T-cell (primary cell): ENCODE results near the gene CRIP1. TPM values are rescaled to one million over a fixed set of nuclear protein-coding genes. Genes with fewer than 3 reads are reported as not detected.

Experiments
- ATAC-seq, 4 experiments: fragments of 200-7000 bp in 3 of 4; fragments of 150-1000 bp in 1 of 4; cut with Tn5 transposase; replicated peaks in 1 of 4; 1 replicate in 3 of 4; 2 replicates in 1 of 4; pipeline ENCODE4 v1.10.0; 2021; ENCODE audit warnings: moderate library complexity in 3 of 4, mild to moderate bottlenecking in 2 of 4, moderate number of reproducible peaks in 1 of 4
- CTCF ChIA-PET, 2 donors: fragments of 300-600 bp; sonication (Branson Sonifier 250); formaldehyde crosslinking; loops; one replicate each; lab custom pipeline; 2022; ENCODE audit warnings: antibody characterized with exemption in 2 of 2; lab: Charles Lee
- POLR2A ChIA-PET, 2 donors: fragments of 300-600 bp; sonication (Branson Sonifier 250); formaldehyde crosslinking; loops; one replicate each; lab custom pipeline; 2022; ENCODE audit warnings: antibody characterized with exemption in 2 of 2; lab: Charles Lee
- DNase-seq, 35 experiments: peaks; one replicate each; pipeline versions ENCODE4 v3.0.0 to v3.0.0-alpha.2; 2013 to 2023
- H3K27ac ChIP-seq: one replicate; pipeline ENCODE4 v1.5.1; 2013; ENCODE audit warnings: low read length
- H3K27me3 ChIP-seq, 2 experiments: replicated peaks in 1 of 2; 1 replicate in 1 of 2; 2 replicates in 1 of 2; pipeline versions ENCODE4 v1.6.1 to v1.7.0; 2013; ENCODE audit warnings: low read length in 1 of 2, mixed read lengths in 1 of 2; ENCODE audit not compliant: control insufficient read depth in 2 of 2, insufficient read depth in 2 of 2; ENCODE audit errors: extremely low read depth in 1 of 2
- H3K36me3 ChIP-seq, 2 donors: 1 replicate in 1 of 2; 2 replicates in 1 of 2; pipeline versions ENCODE4 v1.6.1 to v1.7.0; 2013; ENCODE audit warnings: low read length in 1 of 2; ENCODE audit not compliant: control insufficient read depth in 2 of 2, insufficient read depth in 1 of 2; ENCODE audit errors: extremely low read depth in 1 of 2
- H3K4me1 ChIP-seq, 2 experiments: 1 replicate in 1 of 2; 2 replicates in 1 of 2; pipeline versions ENCODE4 v1.6.1 to v1.7.0; 2013; ENCODE audit warnings: low read length in 2 of 2, mixed read lengths in 1 of 2; ENCODE audit not compliant: insufficient read depth in 2 of 2, control insufficient read depth in 1 of 2; ENCODE audit errors: extremely low read depth in 1 of 2
- H3K4me3 ChIP-seq, 2 donors: 1 replicate in 1 of 2; 2 replicates in 1 of 2; pipeline versions ENCODE4 v1.5.1 to v1.7.0; 2013; ENCODE audit warnings: mild to moderate bottlenecking in 2 of 2, low read length in 1 of 2, moderate library complexity in 1 of 2; ENCODE audit not compliant: control insufficient read depth in 1 of 2; ENCODE audit errors: extremely low read depth in 1 of 2
- H3K9me3 ChIP-seq: 2 replicates; pipeline ENCODE4 v1.7.0; 2013
- H3K27ac Mint-ChIP-seq, 2 donors: one replicate each; pipeline ENCODE4 v1.8.0; 2020 to 2021; ENCODE audit warnings: mild to moderate bottlenecking in 2 of 2, mixed read lengths in 2 of 2
- H3K27me3 Mint-ChIP-seq, 2 donors: one replicate each; pipeline ENCODE4 v1.8.0; 2021 to 2022; ENCODE audit warnings: mixed read lengths in 2 of 2
- H3K36me3 Mint-ChIP-seq: one replicate; pipeline ENCODE4 v1.8.0; 2021; ENCODE audit warnings: mixed read lengths
- H3K4me1 Mint-ChIP-seq, 3 donors: one replicate each; pipeline ENCODE4 v1.8.0; 2020 to 2022; ENCODE audit warnings: mixed read lengths in 3 of 3, mild to moderate bottlenecking in 1 of 3
- H3K4me3 Mint-ChIP-seq, 3 donors: one replicate each; pipeline ENCODE4 v1.8.0; 2020 to 2022; ENCODE audit warnings: mild to moderate bottlenecking in 3 of 3, mixed read lengths in 3 of 3, moderate library complexity in 3 of 3
- H3K9me3 Mint-ChIP-seq, 3 donors: one replicate each; pipeline ENCODE4 v1.8.0; 2020 to 2022; ENCODE audit warnings: mixed read lengths in 3 of 3
- WGBS: methylation state at CpG from one replicate; pipeline ENCODE4 v1.1.5; 2013; ENCODE audit warnings: missing lambda C conversion rate; ENCODE audit not compliant: insufficient coverage; 5-methylcytosine and 5-hydroxymethylcytosine counted together
- total RNA-seq, 35 experiments: library from RNA in 6 of 35; stranded (reverse) in 6 of 35; fragments of 120-200 nt in 1 of 35; gene quantifications; one replicate each; pipeline versions ENCODE4 v1.2.1 to v1.2.4 and lab custom pipeline; 2013 to 2026

The CRIP1 gene
- total RNA-seq, 5 donors from 2014 or later (not counting 1 experiment from before 2014, with no cell fraction given) = 224 to 477 (median 329) TPM

DNA sequence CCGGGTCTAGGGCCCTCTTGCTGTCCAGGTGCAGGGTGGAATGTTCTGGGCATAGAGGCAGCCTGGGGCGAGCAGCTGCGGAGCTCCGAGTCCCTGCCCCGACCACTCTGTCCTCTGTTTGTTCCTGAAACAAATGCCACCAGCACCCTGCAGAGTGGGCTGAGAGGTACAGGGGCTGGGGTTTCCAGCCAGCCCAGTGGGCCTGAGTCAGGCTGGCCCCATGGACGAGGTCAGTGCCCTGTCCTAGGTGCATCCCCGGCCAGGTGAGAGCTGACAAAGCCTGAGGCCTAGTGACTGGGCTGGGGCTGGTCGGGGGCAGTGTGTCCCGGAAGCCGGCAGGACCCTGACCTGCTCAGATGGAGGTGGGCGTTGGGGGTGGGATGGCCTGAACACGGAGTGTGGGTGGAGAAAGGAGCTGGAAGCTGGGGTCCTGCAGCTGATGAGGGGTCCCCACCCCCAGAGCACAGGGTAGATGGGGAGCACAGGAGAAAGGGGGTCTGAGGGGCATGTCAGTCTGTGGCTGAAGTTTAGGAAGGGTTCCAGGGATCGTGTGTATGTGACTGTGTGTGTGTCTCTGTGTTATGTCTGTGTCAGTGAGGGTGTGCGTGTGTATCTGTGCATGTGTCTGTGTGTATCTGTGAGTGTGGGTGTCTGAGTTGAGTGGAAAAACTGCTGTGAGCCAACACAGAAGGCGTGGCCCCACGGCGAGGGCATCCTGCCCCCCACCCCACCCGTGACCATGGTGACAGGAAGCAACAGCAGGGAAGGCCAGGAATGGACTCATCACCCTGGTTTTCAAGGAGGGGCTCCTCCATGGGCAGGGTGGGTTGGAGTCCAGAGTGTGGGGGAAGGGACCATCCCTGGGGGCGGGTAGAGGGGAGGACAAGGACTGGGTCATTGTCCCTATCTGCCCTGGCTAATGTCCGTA lies 2.4 kb upstream of the CRIP1 start:
- Mint-ChIP-seq H3K27me3 (no peaks in the 10 kb centered on the region), H3K9me3 (no peaks in the 10 kb centered on the region), H3K36me3 (peaks cover 1% of the 10 kb centered on the region), H3K4me3 (peak overlapping the region; percentile 15 to 87 (median 35)), H3K4me1 (peaks cover 60 to 69% (median 62%) of the 10 kb centered on the region in 3 donors), H3K27ac (peak overlapping the region; percentile 91 to 95)
- ATAC-seq (no peak), DNase-seq (peak in 32 of 35 experiments; percentile 33 to 79 (median 51))
- 73% methylated on average over 15 of the region's 20 CpGs for WGBS
- peaks cover 34 to 95% of the 10 kb centered on the region in 2 experiments for H3K4me1 ChIP-seq
- H3K27ac ChIP-seq = peak overlapping the region; percentile 100
- H3K4me3 ChIP-seq = no peak overlapping the region
- ChIA-PET CTCF (no interaction called here), POLR2A (no interaction called here)
- H3K9me3 ChIP-seq = no peaks in the 10 kb centered on the region
- H3K36me3 ChIP-seq = peaks cover 0 to 6% of the 10 kb centered on the region in 2 donors
- peaks cover 0 to 4% of the 10 kb centered on the region in 2 experiments for H3K27me3 ChIP-seq

DNA sequence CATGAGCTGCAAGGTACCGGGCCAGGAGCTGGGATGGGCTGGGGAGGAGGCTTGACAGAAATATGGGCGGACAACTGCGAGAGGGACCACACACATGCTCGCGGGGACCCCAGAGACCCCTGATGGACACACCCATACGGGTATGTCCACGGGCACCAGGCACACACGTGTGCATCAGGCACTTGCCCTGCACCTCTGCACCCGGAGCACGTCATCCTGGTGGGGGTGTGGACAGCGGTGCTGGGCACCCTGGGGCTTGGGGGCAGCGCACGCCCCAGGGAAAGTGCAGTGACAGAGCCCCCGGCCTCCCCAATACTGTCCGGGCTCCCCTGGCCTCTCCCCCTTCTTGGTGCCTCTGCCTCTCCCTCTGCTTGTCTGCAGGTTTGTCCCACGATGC lies 1.7 kb upstream of the CRIP1 start:
- Histone ChIP-seq H3K27ac (peak overlapping the region; percentile 100), H3K4me1 (peaks cover 34 to 95% of the 10 kb centered on the region in 2 experiments), H3K27me3 (no peaks in the 10 kb centered on the region), H3K9me3 (no peaks in the 10 kb centered on the region), H3K36me3 (peaks cover 0 to 6% of the 10 kb centered on the region in 2 donors), H3K4me3 (no peak overlapping the region)
- peak in 1 of 35 experiments; percentile 20 for DNase-seq
- Mint-ChIP-seq H3K27me3 (no peaks in the 10 kb centered on the region), H3K27ac (peak overlapping the region; percentile 91 to 95), H3K36me3 (peaks cover 5% of the 10 kb centered on the region), H3K9me3 (no peaks in the 10 kb centered on the region), H3K4me1 (peaks cover 61 to 68% (median 63%) of the 10 kb centered on the region in 3 donors), H3K4me3 (peak overlapping the region in 1 of 3 donors; percentile 87)
- ATAC-seq = no peak
- 88% methylated on average over 9 of the region's 16 CpGs for whole genome bisulfite sequencing
- POLR2A ChIA-PET = no interaction called here
- CTCF ChIA-PET = no interaction called here

DNA sequence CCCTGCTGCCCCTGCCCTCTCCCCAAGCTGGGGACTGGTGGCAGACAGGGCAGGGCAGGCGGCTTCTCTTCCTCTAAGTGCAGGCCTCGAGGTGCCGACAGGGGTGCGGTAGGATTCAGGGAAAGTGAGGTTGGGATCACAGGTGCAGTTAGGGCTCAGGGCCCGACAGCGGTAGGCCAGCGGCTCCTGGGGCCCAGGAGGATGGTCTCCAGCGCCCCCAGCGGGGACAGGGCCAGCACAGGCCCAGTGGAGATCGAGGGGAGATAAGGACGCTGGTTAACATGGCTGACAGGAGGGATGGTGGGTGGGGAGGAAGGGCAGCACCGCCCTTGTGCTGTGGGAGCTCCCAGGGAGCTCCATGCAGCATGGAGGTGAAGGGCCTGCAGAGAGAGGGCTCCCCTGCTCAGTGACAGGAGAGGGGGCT lies 935 bp upstream of the CRIP1 start:
- Histone ChIP-seq H3K9me3 (no peaks in the 10 kb centered on the region), H3K27ac (peak overlapping the region; percentile 100), H3K4me1 (peaks cover 34 to 90% of the 10 kb centered on the region in 2 experiments), H3K36me3 (peaks cover 0 to 6% of the 10 kb centered on the region in 2 donors), H3K27me3 (no peaks in the 10 kb centered on the region), H3K4me3 (peak overlapping the region in 1 of 2 donors; percentile 94)
- Mint-ChIP-seq H3K4me3 (peak overlapping the region in 2 of 3 donors; percentile 65 to 87), H3K27me3 (no peaks in the 10 kb centered on the region), H3K9me3 (no peaks in the 10 kb centered on the region), H3K4me1 (peaks cover 55 to 60% (median 56%) of the 10 kb centered on the region in 3 donors), H3K27ac (peak overlapping the region; percentile 91 to 95), H3K36me3 (peaks cover 5% of the 10 kb centered on the region)
- POLR2A ChIA-PET = interaction anchor here in 1 of 2 donors (1.0 kb wide), 1 partner anchor 421 kb away, joined by 5 read pairs; the partner anchor contains the start of gene GPR132
- CTCF ChIA-PET = no interaction called here
- ATAC-seq = no peak
- WGBS = 43% methylated on average over 8 of the region's 12 CpGs
- DNase-seq = peak in 23 of 35 experiments; percentile 33 to 79 (median 49)

DNA sequence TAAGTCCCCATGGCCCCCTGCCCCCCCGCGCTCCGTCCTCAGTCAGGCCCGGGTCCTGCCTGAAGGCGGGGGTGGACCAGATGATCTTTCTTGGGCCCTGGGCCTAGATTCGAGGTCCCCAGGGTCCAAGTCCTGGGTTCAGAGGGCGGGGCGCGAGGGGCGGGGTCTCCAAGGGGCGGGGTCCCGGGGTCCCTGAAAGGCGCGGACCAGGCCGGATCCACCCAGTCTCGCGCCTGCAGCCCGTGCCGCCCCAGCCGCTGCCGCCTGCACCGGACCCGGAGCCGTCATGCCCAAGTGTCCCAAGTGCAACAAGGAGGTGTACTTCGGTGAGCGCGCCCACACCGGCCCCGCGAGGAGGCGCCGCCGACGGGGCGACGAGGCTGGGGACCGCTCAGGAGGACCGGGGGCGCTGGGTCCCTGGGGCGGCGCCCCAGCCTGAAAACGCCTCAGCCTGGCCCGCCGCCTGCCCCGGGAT lies 325 bp downstream of the CRIP1 start:
- DNase-seq = peak in 16 of 35 experiments; percentile 31 to 73 (median 50)
- 1% methylated on average over 45 of the region's 45 CpGs for WGBS
- peak overlapping the region; percentile 55 to 94 for H3K4me3 ChIP-seq
- CTCF ChIA-PET = no interaction called here
- Mint-ChIP-seq H3K4me3 (peak overlapping the region; percentile 81 to 87 (median 87)), H3K9me3 (no peaks in the 10 kb centered on the region), H3K27ac (peak overlapping the region; percentile 93), H3K36me3 (peaks cover 5% of the 10 kb centered on the region), H3K4me1 (peaks cover 50 to 56% (median 51%) of the 10 kb centered on the region in 3 donors), H3K27me3 (no peaks in the 10 kb centered on the region)
- H3K36me3 ChIP-seq = peaks cover 0 to 6% of the 10 kb centered on the region in 2 donors
- no peaks in the 10 kb centered on the region for H3K27me3 ChIP-seq
- no peaks in the 10 kb centered on the region for H3K9me3 ChIP-seq
- POLR2A ChIA-PET = interaction anchor here (0.6 to 1.0 kb wide), 2 partner anchors 13 to 422 kb away, joined by 3 to 5 read pairs; partner anchors contain the start of gene GPR132 (in 1 of the 2)
- peaks cover 32 to 82% of the 10 kb centered on the region in 2 experiments for H3K4me1 ChIP-seq
- peak overlapping the region; percentile 100 for H3K27ac ChIP-seq
- no peak for ATAC-seq

DNA sequence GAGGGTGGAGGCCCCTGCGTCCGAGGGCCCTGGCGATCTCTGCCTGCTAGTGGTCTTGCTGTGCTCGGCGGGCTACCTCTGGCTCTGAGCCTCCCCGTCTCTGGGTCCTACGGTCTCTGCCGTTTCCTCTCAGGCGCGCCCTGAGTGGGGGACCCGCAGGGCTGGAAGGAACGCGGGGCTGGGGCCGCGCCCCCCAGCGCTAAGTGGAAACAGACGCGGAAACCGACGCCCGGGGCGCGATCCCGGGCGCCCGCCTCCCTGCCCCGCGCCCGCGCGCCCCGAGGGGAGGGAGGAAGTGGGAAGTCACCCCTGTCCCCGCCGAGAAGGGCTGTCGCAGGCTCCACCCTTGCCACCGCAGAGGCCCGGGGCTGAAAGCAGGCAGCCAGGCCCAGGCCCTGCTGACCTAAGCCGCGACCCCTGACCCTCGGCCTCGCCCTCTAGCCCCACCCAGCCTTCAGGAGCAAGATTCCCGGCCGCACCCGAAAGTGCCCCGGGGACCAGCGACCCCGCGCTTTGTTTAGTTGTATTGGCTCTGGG lies 831 bp downstream of the CRIP1 start:
- peak overlapping the region; percentile 74 to 94 for H3K4me3 ChIP-seq
- peaks cover 28 to 82% of the 10 kb centered on the region in 2 experiments for H3K4me1 ChIP-seq
- ChIA-PET CTCF (no interaction called here), POLR2A (interaction anchor here in 1 of 2 donors (0.6 kb wide), 1 partner anchor 13 kb away, joined by 3 read pairs; no protein-coding TSS in a partner anchor)
- Mint-ChIP-seq H3K9me3 (no peaks in the 10 kb centered on the region), H3K27ac (peak overlapping the region; percentile 93 to 94), H3K36me3 (peaks cover 5% of the 10 kb centered on the region), H3K4me3 (peak overlapping the region; percentile 81 to 87 (median 87)), H3K4me1 (peaks cover 47 to 53% (median 47%) of the 10 kb centered on the region in 3 donors), H3K27me3 (no peaks in the 10 kb centered on the region)
- peak overlapping the region; percentile 100 for H3K27ac ChIP-seq
- H3K27me3 ChIP-seq = no peaks in the 10 kb centered on the region
- 2% methylated on average over 40 of the region's 48 CpGs for WGBS
- DNase-seq (peak in 34 of 35 experiments; percentile 55 to 87 (median 70)), ATAC-seq (peak; percentile 3 to 9 (median 6))
- H3K9me3 ChIP-seq = no peaks in the 10 kb centered on the region
- H3K36me3 ChIP-seq = peaks cover 0 to 6% of the 10 kb centered on the region in 2 donors
